AG20443 (cell line): ENCODE results near the gene KCNAB2.

Experiments used
- DNase-seq: peaks from one replicate; pipeline ENCODE4 v3.0.0; 2012; ENCODE audit warnings: low spot score, mixed read lengths

The KCNAB2 gene

GRCh38 chr1:6130036-6130435, 84.3 kb downstream of the KCNAB2 start:
- no peak for DNase-seq

GRCh38 chr1:6130596-6130995, 84.9 kb downstream of the KCNAB2 start:
- no peak for DNase-seq

- no peak for DNase-seq
These were observed 85.9 kb downstream of the KCNAB2 start for GRCh38 chr1:6131561-6131960.

- DNase-seq = no peak
These were observed 87.6 kb downstream of the KCNAB2 start for GRCh38 chr1:6133146-6133895.

DNA sequence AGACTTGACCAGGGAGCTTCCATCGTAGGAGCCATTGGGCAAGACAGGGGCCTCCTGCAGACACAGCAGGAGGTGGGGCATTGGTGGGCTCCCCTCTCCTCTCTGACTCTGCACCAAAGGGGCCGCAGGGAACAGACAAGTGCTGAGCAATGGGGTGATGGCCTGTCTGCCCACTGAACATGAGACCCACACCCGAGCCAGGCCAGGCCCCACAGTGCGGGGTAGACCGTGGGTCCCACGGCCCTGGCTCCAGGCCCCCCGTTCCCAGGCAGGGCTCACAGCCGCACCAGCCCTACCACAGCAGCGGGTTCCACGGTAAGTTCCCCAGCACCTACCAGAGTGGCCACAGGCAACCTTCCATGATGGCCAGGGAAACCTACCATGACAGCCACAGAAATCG, 88.5 kb downstream of the KCNAB2 start:
- DNase-seq = no peak

GRCh38 chr1:6134741-6135510, 89.2 kb downstream of the KCNAB2 start:
- no peak for DNase-seq

DNA sequence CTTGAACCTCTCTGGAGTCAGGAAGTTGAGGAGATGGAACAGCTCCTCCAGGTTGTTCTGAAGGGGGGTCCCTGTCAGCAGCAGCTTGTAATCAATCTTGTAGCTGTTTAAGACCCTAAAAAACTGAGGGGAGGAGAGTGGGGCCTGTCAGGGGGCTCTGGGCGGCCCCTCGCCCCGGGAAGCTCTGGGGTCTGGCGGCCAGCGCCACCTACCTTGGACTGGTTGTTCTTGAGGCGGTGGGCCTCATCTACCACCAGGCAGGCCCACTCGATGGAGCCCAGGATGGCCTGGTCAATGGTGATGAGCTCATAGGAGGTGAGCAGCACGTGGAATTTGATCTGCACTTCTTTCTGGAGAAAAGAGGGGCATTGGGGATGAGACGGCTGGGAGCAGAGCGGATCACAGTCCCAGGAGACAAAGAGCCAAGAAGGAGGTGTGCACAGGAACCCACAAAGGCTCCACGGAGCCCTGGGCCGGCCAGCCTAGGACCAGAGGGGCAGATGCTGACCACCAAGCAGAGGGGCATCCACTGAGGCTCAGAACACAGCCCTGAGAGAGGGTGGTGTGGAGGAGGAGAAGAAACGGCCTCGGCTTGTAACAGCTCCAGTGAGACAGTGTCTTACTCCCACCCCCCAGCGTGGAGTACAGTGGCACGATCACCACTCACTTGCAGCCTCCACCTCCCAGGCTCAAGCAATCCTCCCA, 91.0 kb downstream of the KCNAB2 start:
- no peak for DNase-seq

- DNase-seq = no peak
These were observed 92.1 kb downstream of the KCNAB2 start for GRCh38 chr1:6137758-6138157.

DNA sequence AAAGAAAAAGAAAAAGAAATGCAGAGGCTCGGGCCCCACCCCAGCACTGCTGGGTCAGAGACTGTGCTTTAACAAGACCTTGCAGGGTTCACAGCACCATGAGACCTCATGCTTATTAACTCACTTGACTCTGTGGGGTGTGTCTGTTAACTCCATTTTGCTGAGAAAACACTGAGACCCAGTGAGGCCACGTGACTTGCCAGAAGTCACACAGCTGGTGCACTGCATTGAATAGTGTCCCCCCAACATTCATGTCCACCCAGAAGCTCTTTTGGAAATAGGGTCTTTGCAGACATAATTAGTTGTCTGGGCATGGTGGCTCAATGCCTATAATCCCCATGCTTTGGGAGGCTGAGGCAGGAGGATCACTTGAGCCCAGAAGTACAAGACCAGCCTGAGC, 94.7 kb downstream of the KCNAB2 start:
- no peak for DNase-seq

- no peak for DNase-seq
These were observed 95.9 kb downstream of the KCNAB2 start for GRCh38 chr1:6141592-6141991.

DNA sequence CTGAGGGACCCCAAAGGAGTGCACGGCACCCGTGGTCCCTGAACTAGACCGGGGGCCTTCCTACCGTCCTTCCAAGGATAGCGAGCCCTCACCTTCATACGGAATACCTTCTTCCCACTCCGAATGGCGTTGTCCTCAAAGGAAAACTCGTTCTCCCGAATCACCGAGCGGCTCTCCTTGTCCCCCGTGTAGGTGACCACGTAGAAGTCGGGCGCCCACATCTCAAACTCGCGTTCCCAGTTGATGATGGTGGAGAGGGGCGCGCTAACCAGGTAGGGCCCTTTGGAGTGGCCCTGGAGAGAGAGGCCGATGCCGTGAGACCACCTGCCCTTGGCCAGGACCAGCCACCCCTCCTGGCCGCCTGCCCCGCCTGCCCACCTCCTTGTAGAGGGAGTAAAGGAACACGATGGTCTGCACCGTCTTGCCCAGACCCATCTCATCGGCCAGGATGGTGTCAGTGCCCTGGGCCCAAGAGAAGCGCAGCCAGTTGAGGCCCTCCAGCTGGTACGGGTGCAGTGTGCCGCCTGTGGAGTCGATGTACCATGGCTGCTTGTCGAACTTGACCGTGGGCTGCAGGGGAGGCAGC, 96.4 kb downstream of the KCNAB2 start:
- no peak for DNase-seq

- no peak for DNase-seq
These were observed 97.0 kb downstream of the KCNAB2 start for GRCh38 chr1:6142734-6143133.

DNA sequence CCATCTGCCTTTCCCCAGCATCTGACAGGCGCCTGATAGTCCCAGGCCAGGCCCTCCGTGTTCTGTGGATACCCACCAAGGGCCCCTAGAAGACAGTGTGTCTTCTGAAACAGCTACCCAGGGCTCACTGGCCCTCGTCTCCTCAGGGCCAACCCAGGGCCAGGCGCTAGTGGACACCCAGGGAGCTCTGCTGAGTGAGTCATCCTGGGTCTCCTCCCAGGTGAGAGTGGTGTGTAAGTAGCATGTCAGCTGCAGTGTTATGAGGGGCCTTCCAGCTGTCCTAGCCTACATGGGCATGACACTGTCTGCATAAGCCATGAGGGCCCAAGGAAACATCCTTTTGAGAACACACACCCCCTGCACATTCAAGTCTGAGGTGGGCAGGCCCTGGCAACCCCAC, 97.7 kb downstream of the KCNAB2 start:
- no peak for DNase-seq

DNA sequence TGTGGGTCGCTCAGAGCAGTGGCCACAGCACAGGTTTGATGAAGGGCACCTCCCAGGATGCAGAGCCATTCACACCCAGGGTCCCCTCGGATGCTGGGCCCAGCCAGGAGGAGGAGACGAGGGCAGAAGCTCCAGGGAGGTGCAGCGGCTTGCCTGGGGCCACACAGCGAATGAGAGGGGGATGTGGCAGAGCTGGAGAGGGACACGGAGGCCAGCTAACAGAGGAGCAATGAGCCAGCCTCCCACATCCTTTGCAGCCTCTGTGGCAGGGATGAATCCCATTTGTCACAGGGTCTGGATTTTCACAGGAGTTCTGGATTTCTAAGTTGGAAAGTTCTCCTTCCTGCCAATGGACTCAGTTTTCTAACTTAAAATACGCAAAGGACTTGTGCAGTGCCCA, 98.5 kb downstream of the KCNAB2 start:
- DNase-seq = no peak

DNA sequence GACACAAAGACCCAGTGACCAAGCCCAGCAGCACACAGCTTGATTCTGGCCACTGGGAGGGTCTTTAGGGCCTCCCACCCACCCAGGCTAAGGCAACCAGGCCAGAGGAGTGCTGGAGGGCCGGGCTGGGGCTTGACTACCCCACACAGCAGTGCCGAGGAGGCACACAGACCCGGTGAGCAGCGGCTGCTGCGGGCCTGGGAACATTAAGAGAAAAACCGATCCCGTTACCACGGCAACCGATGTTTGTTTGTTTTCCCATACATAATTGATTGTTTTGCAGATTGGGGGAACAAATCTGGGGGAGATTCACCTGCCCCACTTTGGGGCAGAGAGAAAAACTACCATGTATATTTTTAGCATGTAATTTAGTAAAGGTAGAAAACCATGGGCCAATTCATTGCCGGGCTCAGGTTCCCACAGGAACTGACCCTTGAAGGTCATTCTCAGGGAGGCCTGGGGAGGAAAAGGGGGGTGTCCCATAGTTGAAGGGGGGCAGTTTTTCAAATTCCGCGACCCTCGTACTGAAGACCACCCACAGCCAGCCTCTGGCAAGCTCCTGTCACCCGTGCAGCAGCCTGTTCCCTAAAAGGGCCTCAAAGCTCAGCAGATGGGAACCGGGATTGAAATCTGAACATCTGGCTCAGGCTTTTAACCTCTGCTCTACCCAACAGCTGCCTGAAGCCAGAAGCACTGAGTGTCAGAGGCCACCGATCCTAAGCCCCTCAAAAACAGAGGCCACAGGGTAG, 99.1 kb downstream of the KCNAB2 start:
- no peak for DNase-seq

GRCh38 chr1:6145396-6145750, 99.7 kb downstream of the KCNAB2 start:
- DNase-seq = no peak

DNA sequence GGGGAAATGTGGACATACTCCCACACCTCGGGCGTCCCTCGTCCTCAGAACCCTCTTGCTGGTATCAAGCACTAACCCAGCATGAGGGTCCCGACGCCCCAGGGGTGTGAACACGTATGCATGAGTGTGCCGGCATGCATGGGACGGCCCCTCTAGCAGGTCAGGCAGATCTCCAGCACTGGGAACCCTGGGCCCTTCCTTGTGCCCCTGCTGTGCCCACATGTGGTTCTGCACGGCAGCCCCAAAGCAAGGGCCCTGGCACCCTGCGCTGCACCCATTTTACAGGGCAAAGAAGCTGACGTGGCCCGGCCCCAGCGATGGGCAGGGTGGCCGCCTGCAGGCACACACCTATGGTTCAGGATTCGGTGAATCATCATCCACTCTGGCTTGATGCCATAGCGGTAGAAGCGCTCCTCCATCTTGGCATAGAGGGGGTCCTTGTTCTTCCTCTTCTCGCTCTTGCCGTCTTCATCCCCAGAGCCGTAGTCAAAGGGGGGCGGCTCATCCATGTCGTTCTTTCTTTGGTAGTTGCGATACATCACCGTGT, 100.2 kb downstream of the KCNAB2 start:
- no peak for DNase-seq

DNA sequence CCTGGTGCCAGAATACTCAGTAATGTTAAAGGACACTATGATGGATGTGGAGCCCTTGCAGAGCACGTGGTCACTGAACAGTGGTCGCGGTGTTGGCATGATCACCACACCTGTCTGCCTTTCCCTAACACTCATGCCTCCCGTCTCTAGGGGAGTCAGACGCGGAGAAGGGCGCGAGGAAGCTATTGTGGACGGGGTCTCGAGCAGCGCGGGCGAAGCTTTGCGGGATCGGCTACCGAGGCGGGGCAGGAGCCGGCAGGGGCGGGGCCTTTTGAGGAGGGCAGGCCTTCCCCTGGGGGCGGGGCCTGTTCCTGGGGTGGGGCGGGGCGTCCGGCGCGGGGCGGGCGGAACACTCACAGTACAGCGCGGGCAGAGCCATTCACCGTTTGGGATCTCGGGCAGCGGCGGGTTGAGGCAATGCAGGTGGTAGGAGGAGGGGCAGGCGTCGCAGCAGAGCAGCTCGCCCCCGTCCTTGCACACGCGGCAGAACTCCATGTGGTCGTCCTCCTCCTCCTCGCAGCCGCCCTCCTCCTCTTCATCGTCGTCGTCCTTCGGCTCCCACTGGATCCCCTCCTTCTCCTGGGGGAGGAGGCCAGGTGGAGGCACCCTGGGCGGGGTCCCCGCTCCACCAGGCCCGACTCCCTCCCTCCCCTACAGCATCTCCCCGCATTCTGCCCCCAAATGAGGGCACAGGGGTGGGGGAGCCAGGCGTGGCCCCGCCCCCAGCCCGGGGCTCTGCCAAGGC, 103.0 kb downstream of the KCNAB2 start:
- peak; percentile 85 for DNase-seq

DNA sequence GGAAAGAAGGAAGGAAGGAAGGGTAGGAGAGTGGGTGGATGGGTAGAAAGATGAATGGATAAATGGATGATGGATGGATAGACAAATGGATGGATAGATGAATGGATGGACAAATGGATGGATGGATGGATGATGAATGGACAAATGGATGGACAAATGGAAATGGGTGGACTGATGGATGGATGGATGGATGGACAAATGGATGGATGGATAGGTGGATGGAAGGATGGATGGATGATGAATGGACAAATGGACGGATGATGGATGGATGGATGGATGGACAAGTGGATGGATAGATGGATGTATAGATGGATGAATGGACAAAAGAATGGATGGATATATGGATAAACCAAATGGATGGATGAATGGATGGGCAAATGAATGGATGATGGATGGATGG, 103.9 kb downstream of the KCNAB2 start:
- no peak for DNase-seq

- no peak for DNase-seq
These were observed 104.6 kb downstream of the KCNAB2 start for GRCh38 chr1:6150006-6150938.
